Measurements from ENCODE around the gene SESN1. TPM values are rescaled to one million over a fixed set of nuclear protein-coding genes. Genes with fewer than 3 reads are reported as not detected.
A peak's percentile ranks its signal among the peaks of the same experiment; 100 is the strongest.

SESN1 gene
- total and polyA plus RNA-seq, 9 donors: 34.8 to 47.9 (median 40.9) TPM

DNA sequence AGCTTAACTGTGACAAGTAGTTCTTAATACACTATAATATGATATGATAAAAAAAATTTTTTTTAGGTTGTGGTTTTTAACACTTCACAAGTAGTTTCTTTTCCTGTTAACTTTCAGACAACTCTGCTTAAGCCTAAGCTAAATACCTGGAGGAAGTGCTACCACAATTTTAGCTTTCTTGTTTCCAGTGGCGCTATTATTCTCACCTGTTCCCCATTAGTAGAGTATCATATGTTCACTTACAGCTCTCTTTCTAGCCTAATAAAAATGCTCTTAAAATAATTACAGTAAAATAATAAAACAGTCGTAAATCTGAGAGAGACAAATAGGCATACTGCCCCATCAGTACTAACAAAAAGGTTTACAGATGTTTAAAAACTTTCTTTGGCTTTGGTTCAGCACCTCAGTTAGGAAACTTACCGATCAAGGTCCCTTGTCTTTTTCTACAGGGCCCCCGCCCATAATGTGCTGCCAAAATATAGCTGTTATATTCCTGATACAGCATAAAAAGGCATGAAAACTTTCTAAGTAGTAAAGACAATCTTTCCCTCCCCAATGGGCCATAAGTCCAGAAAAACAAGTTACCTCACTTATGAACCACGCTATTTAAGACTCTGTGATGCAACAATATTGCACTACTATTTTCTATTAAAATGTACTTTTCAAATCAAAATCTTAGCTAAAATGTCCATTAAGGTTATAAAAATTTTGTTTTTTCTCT lies 57.9 kb downstream of the SESN1 start:
- WGBS (ENCODE audit: insufficient coverage): 21% methylated on average over 2 of the region's 5 CpGs
- Histone ChIP-seq H3K36me3 (ENCODE audit: control insufficient read depth, insufficient read depth, low read length) (no peaks in the 10 kb centered on the region), H3K4me1 (ENCODE audit: control insufficient read depth, insufficient read depth, low read length) (no peaks in the 10 kb centered on the region), H3K27me3 (ENCODE audit: control insufficient read depth, insufficient read depth, low read length) (no peaks in the 10 kb centered on the region), H3K9me3 (replicated peaks; ENCODE audit: control insufficient read depth, low read depth, low read length) (no peaks in the 10 kb centered on the region), H3K27ac (ENCODE audit: low read length) (peak overlapping the region; percentile 17), H3K4me3 (ENCODE audit: low read length) (no peak overlapping the region)
- DNase-seq: peak; percentile 87

DNA sequence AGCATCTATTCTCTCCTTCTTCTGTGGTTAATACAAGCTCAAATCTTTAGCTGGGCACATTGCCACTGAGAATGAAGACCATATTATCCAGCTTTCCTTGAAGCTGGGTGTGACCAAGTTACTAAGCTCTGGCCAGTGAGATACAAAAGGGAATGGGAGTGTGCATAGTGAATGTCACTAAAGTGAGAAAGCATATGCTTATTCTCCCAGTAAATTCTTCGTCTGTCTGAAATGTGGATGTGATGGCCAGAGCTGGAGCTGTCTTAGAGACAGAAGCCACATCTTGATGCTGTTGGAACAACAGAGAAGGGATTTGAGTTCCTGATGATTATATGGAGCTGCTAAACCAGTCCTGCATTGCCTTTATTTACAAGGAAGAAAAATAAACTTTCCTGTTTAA lies 60.1 kb downstream of the SESN1 start:
- 33% methylated on average over 1 of the region's 1 CpG for WGBS (ENCODE audit: insufficient coverage)
- Histone ChIP-seq H3K27me3 (ENCODE audit: control insufficient read depth, insufficient read depth, low read length) (no peaks in the 10 kb centered on the region), H3K4me3 (ENCODE audit: low read length) (no peak overlapping the region), H3K9me3 (replicated peaks; ENCODE audit: control insufficient read depth, low read depth, low read length) (no peaks in the 10 kb centered on the region), H3K36me3 (ENCODE audit: control insufficient read depth, insufficient read depth, low read length) (no peaks in the 10 kb centered on the region), H3K27ac (ENCODE audit: low read length) (no peak overlapping the region), H3K4me1 (ENCODE audit: control insufficient read depth, insufficient read depth, low read length) (no peaks in the 10 kb centered on the region)
- DNase-seq: peak; percentile 86

DNA sequence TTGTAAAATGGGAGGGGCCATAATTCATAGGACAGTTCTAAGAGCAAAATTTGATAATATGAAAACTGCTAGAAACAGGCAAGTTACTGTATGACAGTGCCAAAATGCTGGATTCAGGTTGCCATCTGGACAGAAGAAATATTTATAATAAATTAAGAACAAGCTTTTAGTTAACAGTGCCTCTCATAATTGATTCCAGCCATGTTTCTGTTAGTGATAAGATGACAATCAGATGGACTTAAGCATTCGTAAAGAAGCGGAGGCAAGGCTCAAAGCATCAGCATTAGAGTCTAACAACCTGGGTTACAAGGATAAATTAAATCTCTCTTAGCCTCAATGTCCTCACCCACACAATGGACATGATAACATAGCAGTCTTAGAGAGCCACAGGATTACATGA lies 61.0 kb downstream of the SESN1 start:
- Histone ChIP-seq H3K27ac (ENCODE audit: low read length) (no peak overlapping the region), H3K4me3 (ENCODE audit: low read length) (no peak overlapping the region), H3K4me1 (ENCODE audit: control insufficient read depth, insufficient read depth, low read length) (no peaks in the 10 kb centered on the region), H3K27me3 (ENCODE audit: control insufficient read depth, insufficient read depth, low read length) (no peaks in the 10 kb centered on the region), H3K9me3 (replicated peaks; ENCODE audit: control insufficient read depth, low read depth, low read length) (no peaks in the 10 kb centered on the region), H3K36me3 (ENCODE audit: control insufficient read depth, insufficient read depth, low read length) (no peaks in the 10 kb centered on the region)
- no CpG with 5 or more reads among the region's 2 CpGs for WGBS (ENCODE audit: insufficient coverage)
- no peak for DNase-seq

DNA sequence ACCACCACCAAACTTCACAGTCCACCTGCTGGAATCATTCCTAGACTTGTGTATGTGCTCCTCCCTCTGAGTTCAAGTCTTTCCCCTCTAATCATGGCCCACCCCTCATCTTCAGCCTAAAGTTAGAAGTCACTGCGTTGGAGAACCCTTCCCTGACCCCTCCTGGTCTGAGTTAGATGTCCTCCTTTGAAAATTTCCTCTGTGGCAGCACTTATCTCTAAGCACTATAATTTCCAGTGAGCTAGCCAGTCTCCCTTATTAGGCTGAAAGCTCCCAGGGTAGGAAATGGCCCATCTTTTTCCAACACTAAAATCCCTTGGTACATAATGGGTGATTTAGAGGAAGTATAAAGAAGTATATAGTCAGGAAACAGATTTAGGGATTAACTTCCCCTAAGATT lies 63.2 kb downstream of the SESN1 start:
- H3K4me1 ChIP-seq (ENCODE audit: control insufficient read depth, insufficient read depth, low read length): no peaks in the 10 kb centered on the region
- no peaks in the 10 kb centered on the region for H3K36me3 ChIP-seq (ENCODE audit: control insufficient read depth, insufficient read depth, low read length)
- H3K4me3 ChIP-seq (ENCODE audit: low read length): no peak overlapping the region
- H3K27me3 ChIP-seq (ENCODE audit: control insufficient read depth, insufficient read depth, low read length): no peaks in the 10 kb centered on the region
- H3K27ac ChIP-seq (ENCODE audit: low read length): no peak overlapping the region
- 50% methylated on average over 1 of the region's 1 CpG for WGBS (ENCODE audit: insufficient coverage)
- DNase-seq: no peak
- no peaks in the 10 kb centered on the region for H3K9me3 ChIP-seq (replicated peaks; ENCODE audit: control insufficient read depth, low read depth, low read length)

DNA sequence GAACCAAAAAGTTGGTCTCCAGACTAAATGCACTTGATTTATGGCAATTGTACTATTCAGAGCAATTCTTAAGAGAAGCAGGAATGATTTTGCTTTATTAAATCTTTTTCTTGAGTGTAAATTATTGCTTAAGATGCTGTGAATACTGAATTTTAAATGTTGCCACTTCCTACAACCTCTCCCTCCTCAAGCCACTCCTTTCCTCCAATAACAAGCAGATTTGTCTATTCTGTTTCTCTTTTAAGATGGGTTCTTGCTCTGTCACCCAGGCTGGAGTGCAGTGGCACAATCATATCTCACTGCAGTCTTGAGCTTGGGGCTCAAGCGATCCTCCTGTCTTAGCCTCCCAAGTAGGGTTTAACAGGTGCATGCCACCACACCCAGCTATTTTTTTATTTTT lies 65.3 kb downstream of the SESN1 start:
- DNase-seq: no peak
- no peaks in the 10 kb centered on the region for H3K9me3 ChIP-seq (replicated peaks; ENCODE audit: control insufficient read depth, low read depth, low read length)
- H3K27me3 ChIP-seq (ENCODE audit: control insufficient read depth, insufficient read depth, low read length): no peaks in the 10 kb centered on the region
- no CpG with 5 or more reads among the region's 1 CpG for WGBS (ENCODE audit: insufficient coverage)
- H3K4me3 ChIP-seq (ENCODE audit: low read length): no peak overlapping the region
- no peak overlapping the region for H3K27ac ChIP-seq (ENCODE audit: low read length)
- H3K36me3 ChIP-seq (ENCODE audit: control insufficient read depth, insufficient read depth, low read length): no peaks in the 10 kb centered on the region
- H3K4me1 ChIP-seq (ENCODE audit: control insufficient read depth, insufficient read depth, low read length): no peaks in the 10 kb centered on the region

DNA sequence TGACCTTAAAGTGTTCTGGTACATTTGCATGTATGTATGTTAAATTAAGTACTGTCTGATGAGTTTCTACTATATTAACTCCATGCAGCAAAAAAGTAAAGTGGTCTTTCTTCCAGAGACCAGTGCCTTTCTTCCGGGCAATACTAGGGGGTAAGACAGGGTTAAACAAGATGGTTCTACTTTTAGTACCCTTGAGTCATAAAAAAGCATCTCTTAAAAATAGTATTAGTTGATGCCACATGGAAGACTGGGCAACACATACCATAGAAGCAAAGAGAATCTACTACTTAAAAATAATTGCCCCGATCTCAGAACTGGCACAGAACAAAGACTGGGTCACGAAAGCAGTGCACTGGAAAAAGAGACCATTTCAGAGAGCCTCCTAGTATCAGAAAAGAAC lies 66.2 kb downstream of the SESN1 start:
- no CpG with 5 or more reads among the region's 3 CpGs for WGBS (ENCODE audit: insufficient coverage)
- Histone ChIP-seq H3K27me3 (ENCODE audit: control insufficient read depth, insufficient read depth, low read length) (no peaks in the 10 kb centered on the region), H3K27ac (ENCODE audit: low read length) (no peak overlapping the region), H3K36me3 (ENCODE audit: control insufficient read depth, insufficient read depth, low read length) (no peaks in the 10 kb centered on the region), H3K9me3 (replicated peaks; ENCODE audit: control insufficient read depth, low read depth, low read length) (no peaks in the 10 kb centered on the region), H3K4me3 (ENCODE audit: low read length) (no peak overlapping the region), H3K4me1 (ENCODE audit: control insufficient read depth, insufficient read depth, low read length) (no peaks in the 10 kb centered on the region)
- DNase-seq: no peak

DNA sequence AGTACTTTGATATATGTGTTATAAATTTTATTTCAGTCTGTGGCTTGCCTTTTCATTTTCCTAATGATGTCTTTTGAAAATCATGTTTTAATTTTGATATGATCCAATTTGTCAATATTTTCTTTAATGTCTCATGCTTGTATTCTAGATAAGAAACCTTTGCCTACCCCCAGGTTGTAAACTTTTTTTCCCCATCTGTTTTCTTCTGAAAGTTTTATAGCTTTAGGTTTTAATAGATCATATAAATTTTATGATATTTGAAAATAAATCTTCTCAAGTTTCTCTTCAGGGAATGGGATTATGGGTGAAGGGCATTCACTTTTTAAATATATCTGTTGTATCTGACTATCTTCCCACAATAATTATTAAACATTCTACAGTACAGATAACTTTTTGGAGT lies 66.7 kb downstream of the SESN1 start:
- H3K27ac ChIP-seq (ENCODE audit: low read length): no peak overlapping the region
- no peak for DNase-seq
- H3K27me3 ChIP-seq (ENCODE audit: control insufficient read depth, insufficient read depth, low read length): no peaks in the 10 kb centered on the region
- H3K9me3 ChIP-seq (replicated peaks; ENCODE audit: control insufficient read depth, low read depth, low read length): no peaks in the 10 kb centered on the region
- no peaks in the 10 kb centered on the region for H3K36me3 ChIP-seq (ENCODE audit: control insufficient read depth, insufficient read depth, low read length)
- no peaks in the 10 kb centered on the region for H3K4me1 ChIP-seq (ENCODE audit: control insufficient read depth, insufficient read depth, low read length)
- no peak overlapping the region for H3K4me3 ChIP-seq (ENCODE audit: low read length)

DNA sequence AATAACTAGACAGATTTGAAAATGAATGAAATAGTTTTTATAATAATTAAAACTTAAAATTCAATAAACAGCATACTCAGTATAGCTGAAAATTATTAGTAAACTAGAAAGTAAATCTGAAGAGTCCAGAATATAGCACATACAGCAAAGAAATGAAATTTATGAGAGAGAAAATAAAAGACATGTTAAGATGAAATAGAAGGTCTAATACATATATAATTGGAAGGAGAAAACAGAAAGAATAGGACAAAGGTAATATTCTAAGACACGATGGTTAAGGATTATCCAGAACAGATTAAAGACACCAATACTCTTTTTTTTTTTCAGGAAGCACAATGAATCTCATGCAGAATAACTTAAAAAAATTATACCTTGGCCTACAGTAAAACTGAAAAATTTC lies 69.0 kb downstream of the SESN1 start:
- no CpG with 5 or more reads among the region's 1 CpG for WGBS (ENCODE audit: insufficient coverage)
- H3K36me3 ChIP-seq (ENCODE audit: control insufficient read depth, insufficient read depth, low read length): no peaks in the 10 kb centered on the region
- no peak overlapping the region for H3K27ac ChIP-seq (ENCODE audit: low read length)
- H3K9me3 ChIP-seq (replicated peaks; ENCODE audit: control insufficient read depth, low read depth, low read length): no peaks in the 10 kb centered on the region
- no peaks in the 10 kb centered on the region for H3K4me1 ChIP-seq (ENCODE audit: control insufficient read depth, insufficient read depth, low read length)
- no peak overlapping the region for H3K4me3 ChIP-seq (ENCODE audit: low read length)
- H3K27me3 ChIP-seq (ENCODE audit: control insufficient read depth, insufficient read depth, low read length): no peaks in the 10 kb centered on the region
- DNase-seq: no peak

DNA sequence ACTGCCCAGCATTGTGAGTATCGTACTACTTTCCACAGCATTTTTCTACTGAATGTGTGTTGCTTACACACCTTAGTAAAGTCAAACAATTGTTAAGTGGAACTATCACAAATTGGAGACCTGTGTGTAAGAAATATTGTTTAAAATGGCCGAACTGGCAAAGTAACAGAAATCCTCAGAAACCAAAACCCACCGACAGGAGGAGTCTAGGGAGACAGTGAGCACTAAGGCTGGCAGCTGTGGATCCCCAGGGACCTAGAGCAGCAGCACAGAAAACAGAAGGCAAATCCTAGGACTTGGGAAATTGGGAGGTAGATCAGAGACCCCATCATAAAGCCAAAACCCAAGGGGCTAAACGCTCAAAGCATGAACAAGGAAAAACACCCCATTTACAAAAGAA lies 69.9 kb downstream of the SESN1 start:
- Histone ChIP-seq H3K36me3 (ENCODE audit: control insufficient read depth, insufficient read depth, low read length) (no peaks in the 10 kb centered on the region), H3K9me3 (replicated peaks; ENCODE audit: control insufficient read depth, low read depth, low read length) (no peaks in the 10 kb centered on the region), H3K27ac (ENCODE audit: low read length) (no peak overlapping the region), H3K27me3 (ENCODE audit: control insufficient read depth, insufficient read depth, low read length) (no peaks in the 10 kb centered on the region), H3K4me3 (ENCODE audit: low read length) (no peak overlapping the region), H3K4me1 (ENCODE audit: control insufficient read depth, insufficient read depth, low read length) (no peaks in the 10 kb centered on the region)
- no peak for DNase-seq
- no CpG with 5 or more reads among the region's 4 CpGs for WGBS (ENCODE audit: insufficient coverage)

DNA sequence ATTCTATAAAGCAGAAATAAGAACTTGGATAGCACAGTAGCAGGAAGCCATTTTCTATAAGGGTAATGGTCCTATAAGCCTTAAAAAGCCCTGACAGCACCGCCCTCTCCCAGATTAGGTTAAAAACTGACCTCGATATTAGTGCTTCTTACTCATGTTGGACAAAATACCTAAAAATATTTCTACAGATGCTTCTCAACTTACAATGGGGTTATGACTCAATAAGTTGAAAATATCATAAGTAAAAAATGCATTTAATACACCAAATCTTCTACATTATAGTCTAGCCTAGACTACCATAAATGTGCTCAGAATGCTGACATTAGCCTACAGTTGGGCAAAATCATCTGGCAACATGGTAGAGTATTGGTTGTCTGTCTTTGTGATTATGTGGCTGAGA lies 70.3 kb downstream of the SESN1 start:
- no peak overlapping the region for H3K27ac ChIP-seq (ENCODE audit: low read length)
- no peak for DNase-seq
- no peaks in the 10 kb centered on the region for H3K4me1 ChIP-seq (ENCODE audit: control insufficient read depth, insufficient read depth, low read length)
- H3K27me3 ChIP-seq (ENCODE audit: control insufficient read depth, insufficient read depth, low read length): no peaks in the 10 kb centered on the region
- WGBS (ENCODE audit: insufficient coverage): no CpG with 5 or more reads among the region's 2 CpGs
- H3K36me3 ChIP-seq (ENCODE audit: control insufficient read depth, insufficient read depth, low read length): no peaks in the 10 kb centered on the region
- no peak overlapping the region for H3K4me3 ChIP-seq (ENCODE audit: low read length)
- no peaks in the 10 kb centered on the region for H3K9me3 ChIP-seq (replicated peaks; ENCODE audit: control insufficient read depth, low read depth, low read length)

DNA sequence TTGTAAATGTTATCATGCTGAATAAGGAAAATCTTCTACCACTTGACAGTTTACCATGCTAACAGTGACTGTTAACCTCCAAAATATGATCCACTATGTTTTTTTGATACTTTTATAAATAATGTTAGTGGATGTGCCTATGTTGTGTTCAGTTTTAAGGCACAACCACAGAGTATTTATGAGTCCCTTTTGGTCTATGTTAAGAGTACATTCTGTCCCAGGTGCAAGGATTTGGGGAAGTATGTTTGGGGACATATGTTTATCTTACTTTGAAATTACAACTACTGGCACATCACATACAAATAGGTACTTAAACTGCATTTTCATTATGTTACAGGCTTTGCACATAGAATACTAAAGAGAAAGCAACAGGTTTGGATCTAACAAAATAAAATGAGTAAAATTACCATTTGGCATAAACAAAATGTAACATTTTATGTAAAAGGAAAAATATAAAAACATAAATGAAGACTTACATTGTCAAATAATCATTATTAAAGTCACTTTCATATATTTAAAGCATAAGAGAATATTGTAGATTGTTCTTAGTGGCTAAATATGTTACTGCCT lies 71.2 kb downstream of the SESN1 start:
- Histone ChIP-seq H3K4me1 (ENCODE audit: control insufficient read depth, insufficient read depth, low read length) (no peaks in the 10 kb centered on the region), H3K27me3 (ENCODE audit: control insufficient read depth, insufficient read depth, low read length) (no peaks in the 10 kb centered on the region), H3K9me3 (replicated peaks; ENCODE audit: control insufficient read depth, low read depth, low read length) (no peaks in the 10 kb centered on the region), H3K4me3 (ENCODE audit: low read length) (no peak overlapping the region), H3K27ac (ENCODE audit: low read length) (no peak overlapping the region), H3K36me3 (ENCODE audit: control insufficient read depth, insufficient read depth, low read length) (no peaks in the 10 kb centered on the region)
- no peak for DNase-seq

Measured in muscle of leg (tissue), 11 donors.